ENCODE data around the gene SOCS6. TPM values are rescaled to one million over a fixed set of nuclear protein-coding genes. Genes with fewer than 3 reads are reported as not detected.

The SOCS6 gene
- total and polyA plus RNA-seq, 2 donors (not counting 1 experiment from before 2014, with no cell fraction given) = 0.25 to 0.99 TPM

DNA sequence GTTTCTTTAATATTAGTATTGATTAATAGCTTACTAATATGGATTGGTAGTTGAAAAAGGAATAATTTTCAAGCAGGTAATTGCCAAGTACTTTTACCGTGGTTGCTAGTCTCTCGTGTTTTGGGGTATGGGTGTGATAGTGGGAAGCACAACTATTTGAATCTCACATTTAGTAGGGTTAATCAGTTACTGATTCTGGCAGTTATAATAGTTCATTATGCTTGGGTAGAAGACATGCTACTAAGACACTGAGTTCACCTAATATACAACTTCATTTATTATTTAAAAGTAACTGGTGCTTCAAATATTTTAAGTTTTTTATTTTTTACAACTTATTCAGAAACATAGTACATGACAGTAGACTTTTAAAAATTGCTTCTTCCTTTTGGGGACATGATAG lies 33.5 kb downstream of the SOCS6 start:
- POLR2A ChIA-PET = no interaction called here
- DNase-seq (no peak), ATAC-seq (ENCODE audit: low read depth) (no peak)
- Histone ChIP-seq H3K27ac (ENCODE audit: low read length in 2 of 2) (no peak overlapping the region), H2AFZ (ENCODE audit: insufficient read depth, low read depth, low read length, poor library complexity, severe bottlenecking) (no peak overlapping the region), H3K9ac (ENCODE audit: low read length) (no peak overlapping the region), H4K20me1 (ENCODE audit: control insufficient read depth, insufficient read depth, low read length, poor library complexity, severe bottlenecking) (no peaks in the 10 kb centered on the region), H3K4me3 (ENCODE audit: control extremely low read depth in 1 of 5, extremely low read depth in 1 of 5, insufficient read depth in 1 of 5, low read depth in 2 of 5, low read length in 4 of 5) (no peak overlapping the region), H3K9me3 (ENCODE audit: control extremely low read depth in 1 of 3, control insufficient read depth in 2 of 3, insufficient read depth in 1 of 3, low read length in 2 of 3) (no peaks in the 10 kb centered on the region), H3K79me2 (ENCODE audit: control insufficient read depth, insufficient read depth, low read length) (no peaks in the 10 kb centered on the region), H3K36me3 (replicated peaks in 1 of 2; ENCODE audit: control extremely low read depth in 1 of 2, control insufficient read depth in 1 of 2, extremely low read depth in 1 of 2, insufficient read depth in 2 of 2, low read length in 1 of 2) (no peaks in the 10 kb centered on the region), H3K27me3 (replicated peaks in 1 of 4; ENCODE audit: control extremely low read depth in 1 of 4, control insufficient read depth in 3 of 4, insufficient read depth in 4 of 4, low read length in 3 of 4) (no peaks in the 10 kb centered on the region), H3K4me2 (replicated peaks; ENCODE audit: low read depth, low read length, poor library complexity, severe bottlenecking) (no peak overlapping the region), H3K4me1 (ENCODE audit: control insufficient read depth in 2 of 2, insufficient read depth in 2 of 2, low read length in 2 of 2) (no peaks in the 10 kb centered on the region)
- no CpG with 5 or more reads among the region's 2 CpGs for WGBS (ENCODE audit: insufficient coverage)
- H3K27ac Mint-ChIP-seq = no peak overlapping the region
- TF ChIP-seq CTCF (IDR thresholded peaks at IDR 0.05) = no peak
- TF ChIP-seq EZH2 (IDR thresholded peaks at IDR 0.05; ENCODE audit: borderline replicate concordance, insufficient read depth, low read depth, low read length, poor library complexity, severe bottlenecking) = no peak
- no peak overlapping the region for H3K4me3 Mint-ChIP-seq
- H3K4me1 Mint-ChIP-seq = peaks cover 2% of the 10 kb centered on the region
- intact Hi-C loops (cut with micrococcal nuclease) = no loop called here
- CTCF ChIA-PET = no interaction called here
- H3K9me3 Mint-ChIP-seq (ENCODE audit: insufficient read depth) = no peaks in the 10 kb centered on the region
- H3K27me3 Mint-ChIP-seq = no peaks in the 10 kb centered on the region

DNA sequence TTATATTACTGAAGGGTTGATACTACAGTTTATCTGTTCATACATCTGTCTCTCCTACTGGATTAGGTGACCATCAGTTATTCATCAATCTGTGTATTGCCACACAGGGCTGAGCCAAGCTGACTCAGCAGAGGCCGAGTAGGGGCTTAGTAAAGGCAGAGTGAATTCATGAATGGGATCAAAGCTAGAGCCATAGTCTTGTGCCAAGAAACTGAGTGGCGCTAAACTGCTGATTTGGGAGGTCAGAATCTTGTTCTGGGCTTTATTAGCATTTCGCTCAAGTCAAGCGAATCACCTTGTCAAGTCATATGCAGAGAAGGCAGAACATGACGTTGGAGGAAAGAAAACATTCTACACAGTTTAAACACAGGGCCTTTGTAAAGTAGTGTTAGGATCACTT lies 34.1 kb downstream of the SOCS6 start:
- H3K4me2 ChIP-seq (replicated peaks; ENCODE audit: low read depth, low read length, poor library complexity, severe bottlenecking) = no peak overlapping the region
- Mint-ChIP-seq H3K27ac (no peak overlapping the region), H3K27me3 (no peaks in the 10 kb centered on the region), H3K4me3 (no peak overlapping the region), H3K9me3 (ENCODE audit: insufficient read depth) (no peaks in the 10 kb centered on the region), H3K4me1 (peaks cover 2% of the 10 kb centered on the region)
- no peaks in the 10 kb centered on the region for H3K79me2 ChIP-seq (ENCODE audit: control insufficient read depth, insufficient read depth, low read length)
- ChIA-PET POLR2A (no interaction called here), CTCF (no interaction called here)
- H3K9ac ChIP-seq (ENCODE audit: low read length) = no peak overlapping the region
- H4K20me1 ChIP-seq (ENCODE audit: control insufficient read depth, insufficient read depth, low read length, poor library complexity, severe bottlenecking) = no peaks in the 10 kb centered on the region
- H3K27ac ChIP-seq (ENCODE audit: low read length in 2 of 2) = no peak overlapping the region
- no peak for TF ChIP-seq CTCF (IDR thresholded peaks at IDR 0.05)
- TF ChIP-seq EZH2 (IDR thresholded peaks at IDR 0.05; ENCODE audit: borderline replicate concordance, insufficient read depth, low read depth, low read length, poor library complexity, severe bottlenecking) = no peak
- WGBS (ENCODE audit: insufficient coverage) = 88% methylated on average over 3 of the region's 5 CpGs
- no peaks in the 10 kb centered on the region for H3K4me1 ChIP-seq (ENCODE audit: control insufficient read depth in 2 of 2, insufficient read depth in 2 of 2, low read length in 2 of 2)
- intact Hi-C loops (cut with micrococcal nuclease) = no loop called here
- no peak overlapping the region for H3K4me3 ChIP-seq (ENCODE audit: control extremely low read depth in 1 of 5, extremely low read depth in 1 of 5, insufficient read depth in 1 of 5, low read depth in 2 of 5, low read length in 4 of 5)
- ATAC-seq (ENCODE audit: low read depth) (no peak), DNase-seq (no peak)
- H3K9me3 ChIP-seq (ENCODE audit: control extremely low read depth in 1 of 3, control insufficient read depth in 2 of 3, insufficient read depth in 1 of 3, low read length in 2 of 3) = no peaks in the 10 kb centered on the region
- H3K36me3 ChIP-seq (replicated peaks in 1 of 2; ENCODE audit: control extremely low read depth in 1 of 2, control insufficient read depth in 1 of 2, extremely low read depth in 1 of 2, insufficient read depth in 2 of 2, low read length in 1 of 2) = no peaks in the 10 kb centered on the region
- H2AFZ ChIP-seq (ENCODE audit: insufficient read depth, low read depth, low read length, poor library complexity, severe bottlenecking) = no peak overlapping the region
- H3K27me3 ChIP-seq (replicated peaks in 1 of 4; ENCODE audit: control extremely low read depth in 1 of 4, control insufficient read depth in 3 of 4, insufficient read depth in 4 of 4, low read length in 3 of 4) = no peaks in the 10 kb centered on the region

Data from B cell (primary cell).